Breast epithelium (tissue), 4 donors: ENCODE results near the gene APOL3. TPM values are rescaled to one million over a fixed set of nuclear protein-coding genes. Genes with fewer than 3 reads are reported as not detected.
A peak's percentile ranks its signal among the peaks of the same experiment; 100 is the strongest.
"Not testable (repeated sequence)": the region's sequence is repeated elsewhere in the genome, so short reads cannot be mapped to it uniquely, and the experiment has no call there.

Experiments used
- DNase-seq, 2 donors: peaks; one replicate each; pipeline ENCODE4 v3.0.0-alpha.2; 2019; ENCODE audit warnings: low spot score in 2 of 2
- H3K27ac ChIP-seq, 2 donors: fragments of 200-600 bp; sonication (generic) in 1 of 2; one replicate each; pipeline ENCODE4 v1.5.1; 2016 to 2019; ENCODE audit warnings: mild to moderate bottlenecking in 1 of 2
- H3K27me3 ChIP-seq, 2 donors: fragments of 200-600 bp; sonication (generic) in 1 of 2; one replicate each; pipeline versions ENCODE4 v1.5.1 to v1.6.0; 2017 to 2019; ENCODE audit warnings: control low read depth in 1 of 2, mild to moderate bottlenecking in 1 of 2
- H3K36me3 ChIP-seq: fragments of 200-600 bp; one replicate; pipeline ENCODE4 v1.5.1; 2019
- H3K4me1 ChIP-seq, 2 donors: fragments of 200-600 bp; sonication (generic); one replicate each; pipeline ENCODE4 v1.5.1; 2016 to 2019; ENCODE audit warnings: control low read depth in 1 of 2
- H3K4me3 ChIP-seq, 3 donors: fragments of 200-600 bp; sonication (generic); 1 replicate in 2 of 3; 2 replicates in 1 of 3; pipeline ENCODE4 v1.5.1; 2016 to 2019; ENCODE audit warnings: mild to moderate bottlenecking in 3 of 3, moderate library complexity in 2 of 3
- H3K9me3 ChIP-seq, 2 donors: fragments of 200-600 bp; sonication (generic) in 1 of 2; one replicate each; pipeline ENCODE4 v1.5.1; 2016 to 2019; ENCODE audit warnings: control low read depth in 1 of 2
- CTCF ChIP-seq, 3 donors: fragments of 450-650 bp; IDR thresholded peaks; one replicate each; pipeline ENCODE4 v1.5.1; 2016 to 2017; ENCODE audit warnings: antibody characterized with exemption in 3 of 3, mild to moderate bottlenecking in 3 of 3, moderate library complexity in 3 of 3
- POLR2A ChIP-seq: fragments of 450-650 bp; IDR thresholded peaks from one replicate; pipeline ENCODE4 v1.6.1; 2016; ENCODE audit warnings: antibody characterized with exemption, mild to moderate bottlenecking, moderate library complexity
- POLR2AphosphoS5 ChIP-seq, 3 donors: sonication (generic); formaldehyde crosslinking; IDR thresholded peaks; one replicate each; pipeline ENCODE4 v1.6.1; 2017; ENCODE audit warnings: antibody characterized with exemption in 3 of 3
- intact Hi-C: fragments of 100-400 bp; cut with DNase I; formaldehyde crosslinking; loops from one replicate; pipeline ENCODE4 v1.15.1; 2023; ENCODE audit warnings: low total_unique reads
- total RNA-seq, 3 donors: library from RNA; depleted of rRNA; stranded (reverse); fragments of >200 nt; gene quantifications; one replicate each; pipeline ENCODE4 v1.1.0, GENCODE V29; 2016

Gene APOL3
- total RNA-seq, 3 donors from 2014 or later = 46.5 to 130 (median 101) TPM

GRCh38 chr22:36153501-36154422 lies 6.8 kb downstream of the APOL3 start:
- Histone ChIP-seq H3K27me3 (no peaks in the 10 kb centered on the region), H3K36me3 (no peaks in the 10 kb centered on the region), H3K4me1 (peaks cover 19 to 46% of the 10 kb centered on the region in 2 donors), H3K9me3 (no peaks in the 10 kb centered on the region), H3K27ac (peak overlapping the region; percentile 94 to 99), H3K4me3 (no peak overlapping the region)
- no peak for DNase-seq
- no peak for TF ChIP-seq POLR2A
- TF ChIP-seq POLR2AphosphoS5 (IDR thresholded peaks at IDR 0.05) = no peak
- no peak for TF ChIP-seq CTCF (IDR thresholded peaks at IDR 0.05)
- intact Hi-C loops = no loop called here

- H3K4me3 ChIP-seq, H3K9me3 ChIP-seq, DNase-seq, H3K36me3 ChIP-seq, intact Hi-C loops, H3K27me3 ChIP-seq: not testable (repeated sequence)
- H3K27ac ChIP-seq = peak overlapping the region; percentile 94 to 99
- peaks cover 19 to 43% of the 10 kb centered on the region in 2 donors for H3K4me1 ChIP-seq
These were observed 7.7 kb downstream of the APOL3 start for GRCh38 chr22:36152821-36153220.

DNA sequence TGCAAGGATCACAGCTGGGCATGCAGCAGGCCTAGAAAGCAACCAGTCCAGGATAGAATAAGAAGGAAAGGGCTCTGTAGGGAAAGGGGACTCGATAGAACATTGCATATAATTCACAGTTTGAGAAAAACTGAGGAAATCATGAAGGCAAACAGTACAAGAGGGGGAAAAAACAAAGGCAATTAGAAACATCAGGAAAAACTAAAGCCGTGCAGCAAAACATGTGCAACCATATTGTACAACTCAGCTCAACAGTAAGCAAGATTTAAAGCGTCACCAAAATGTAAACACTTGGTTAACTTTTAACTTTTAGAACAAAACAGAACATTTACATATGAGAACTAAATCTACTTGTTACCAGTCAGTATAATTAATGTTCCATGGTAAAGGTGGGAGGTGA lies 8.5 kb downstream of the APOL3 start:
- peaks cover 14 to 37% of the 10 kb centered on the region in 2 donors for H3K4me1 ChIP-seq
- no peaks in the 10 kb centered on the region for H3K27me3 ChIP-seq
- no peak for DNase-seq
- intact Hi-C loops = no loop called here
- no peaks in the 10 kb centered on the region for H3K9me3 ChIP-seq
- no peaks in the 10 kb centered on the region for H3K36me3 ChIP-seq
- H3K27ac ChIP-seq = peak overlapping the region; percentile 94 to 99
- H3K4me3 ChIP-seq = no peak overlapping the region
- TF ChIP-seq POLR2AphosphoS5 (IDR thresholded peaks at IDR 0.05) (no peak), POLR2A (no peak), CTCF (IDR thresholded peaks at IDR 0.05) (no peak)

DNA sequence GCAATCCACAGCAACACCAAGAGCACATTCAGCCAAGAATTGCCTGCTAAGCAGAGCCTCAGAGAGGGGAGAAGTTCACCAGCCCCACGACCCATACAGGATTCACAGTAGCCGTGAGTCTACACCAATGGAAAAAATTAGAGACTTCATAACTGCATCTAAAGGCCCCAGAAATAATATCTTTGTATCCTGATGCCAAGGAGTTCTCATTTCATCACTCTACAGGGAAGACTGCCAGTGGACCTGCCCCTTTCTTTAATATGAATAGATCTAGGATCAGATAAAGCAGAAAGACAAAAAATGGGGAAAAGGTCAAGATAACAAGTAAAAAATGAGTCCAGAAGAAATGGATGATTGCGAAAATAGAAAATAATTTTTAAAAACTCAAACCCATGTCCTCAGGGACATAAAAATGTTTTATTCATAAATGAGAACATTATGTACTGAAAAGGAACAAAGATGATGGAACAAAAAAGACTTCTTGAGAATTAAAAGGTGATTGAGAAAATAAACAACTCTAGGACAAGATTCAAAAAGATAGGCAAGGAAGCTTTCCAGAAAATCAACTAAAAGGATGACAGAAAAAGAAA lies 9.5 kb downstream of the APOL3 start:
- no peaks in the 10 kb centered on the region for H3K27me3 ChIP-seq
- DNase-seq = peak in 1 of 2 donors; percentile 42
- H3K4me1 ChIP-seq = peaks cover 11 to 33% of the 10 kb centered on the region in 2 donors
- no peak overlapping the region for H3K4me3 ChIP-seq
- no peaks in the 10 kb centered on the region for H3K36me3 ChIP-seq
- H3K9me3 ChIP-seq = no peaks in the 10 kb centered on the region
- TF ChIP-seq POLR2AphosphoS5 (IDR thresholded peaks at IDR 0.05) (peak in 2 of 3 donors; percentile 22 to 23), POLR2A (no peak)
- peak overlapping the region; percentile 93 to 94 for H3K27ac ChIP-seq
- intact Hi-C loops = no loop called here

DNA sequence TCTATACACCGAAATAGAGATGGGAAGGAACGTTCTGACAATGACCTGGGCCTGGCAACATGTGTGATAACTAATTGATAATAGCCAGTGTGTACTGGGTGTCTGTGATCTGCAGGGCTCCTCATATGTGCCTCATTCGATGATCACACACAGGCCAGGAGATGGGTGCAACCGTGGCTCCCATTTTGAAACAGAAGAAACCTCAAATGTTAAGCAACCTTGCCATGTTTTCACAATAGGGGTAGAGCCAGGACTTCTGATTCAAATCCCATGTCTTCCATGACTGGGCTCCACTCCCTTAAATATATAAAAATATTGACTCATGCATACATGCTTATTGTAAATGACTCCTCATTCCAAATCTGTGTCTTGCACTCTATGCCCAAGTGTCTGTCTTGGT lies 11.1 kb downstream of the APOL3 start:
- Histone ChIP-seq H3K36me3 (no peaks in the 10 kb centered on the region), H3K9me3 (no peaks in the 10 kb centered on the region), H3K27ac (peak overlapping the region; percentile 82 to 93), H3K4me1 (peaks cover 5 to 23% of the 10 kb centered on the region in 2 donors), H3K4me3 (no peak overlapping the region), H3K27me3 (no peaks in the 10 kb centered on the region)
- DNase-seq = no peak
- intact Hi-C loops = no loop called here
- TF ChIP-seq POLR2A = no peak
- TF ChIP-seq POLR2AphosphoS5 (IDR thresholded peaks at IDR 0.05) = peak in 1 of 3 donors; percentile 78
- TF ChIP-seq CTCF (IDR thresholded peaks at IDR 0.05) = no peak

GRCh38 chr22:36148411-36148810 lies 12.1 kb downstream of the APOL3 start:
- H3K27ac ChIP-seq = peak overlapping the region; percentile 82 to 93
- H3K9me3 ChIP-seq = no peaks in the 10 kb centered on the region
- H3K4me3 ChIP-seq = no peak overlapping the region
- H3K36me3 ChIP-seq = no peaks in the 10 kb centered on the region
- TF ChIP-seq POLR2AphosphoS5 (IDR thresholded peaks at IDR 0.05) = no peak
- TF ChIP-seq POLR2A = no peak
- TF ChIP-seq CTCF (IDR thresholded peaks at IDR 0.05) = no peak
- intact Hi-C loops = no loop called here
- no peak for DNase-seq
- peaks cover 5 to 14% of the 10 kb centered on the region in 2 donors for H3K4me1 ChIP-seq
- H3K27me3 ChIP-seq = no peaks in the 10 kb centered on the region
